Activated gamma-delta T cell treated with Interleukin-2 at 50 U/mL for 16 hours (primary cell): ENCODE data around the gene NLRP5.
A peak's percentile ranks its signal among the peaks of the same experiment; 100 is the strongest.
"Not testable (repeated sequence)": the region's sequence is repeated elsewhere in the genome, so short reads cannot be mapped to it uniquely, and the experiment has no call there.

Source experiments
- DNase-seq: peaks from one replicate; pipeline ENCODE4 v3.0.0-alpha.2; 2020

The NLRP5 gene

GRCh38 chr19:56079609-56080008 lies 93.0 kb downstream of the NLRP5 start:
- DNase-seq, result no peak

DNA sequence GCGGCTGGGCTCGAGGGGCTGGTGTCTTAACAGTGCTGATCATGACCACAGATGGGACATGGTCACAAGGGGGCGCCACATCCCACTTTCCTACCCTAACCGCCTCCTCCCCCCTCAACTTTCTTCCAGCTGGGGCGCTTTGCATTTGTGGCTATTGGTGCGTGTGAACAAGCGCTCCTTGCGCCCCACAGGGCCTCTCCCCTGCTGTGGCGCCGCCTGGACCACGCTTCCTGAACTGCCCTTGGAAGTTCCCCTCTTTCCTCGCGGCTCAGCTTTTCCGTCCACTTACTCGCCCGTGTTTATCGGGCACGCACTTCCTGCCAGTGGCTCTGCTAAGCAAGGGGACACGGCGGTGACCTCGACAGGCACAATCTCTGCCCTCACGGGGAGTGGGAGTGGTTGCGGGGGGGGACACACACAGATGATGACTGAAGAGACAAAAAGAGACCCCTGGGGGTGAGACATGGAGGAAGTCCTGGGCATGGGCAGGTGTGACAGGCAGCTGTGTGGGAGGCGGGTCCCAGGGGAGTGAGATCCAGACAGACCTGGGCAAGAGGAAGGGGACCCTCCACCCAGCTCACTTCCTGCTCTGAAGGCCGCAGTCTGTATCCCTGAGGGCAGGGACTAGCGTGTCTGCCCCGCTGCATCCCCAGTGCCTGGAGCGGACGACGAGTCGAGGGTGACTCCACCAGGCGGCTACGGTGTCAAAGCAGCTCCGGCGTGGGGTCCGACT lies 94.3 kb downstream of the NLRP5 start:
- peak; percentile 65 for DNase-seq

- no peak for DNase-seq
These were observed 97.1 kb downstream of the NLRP5 start for GRCh38 chr19:56083668-56084067.

DNA sequence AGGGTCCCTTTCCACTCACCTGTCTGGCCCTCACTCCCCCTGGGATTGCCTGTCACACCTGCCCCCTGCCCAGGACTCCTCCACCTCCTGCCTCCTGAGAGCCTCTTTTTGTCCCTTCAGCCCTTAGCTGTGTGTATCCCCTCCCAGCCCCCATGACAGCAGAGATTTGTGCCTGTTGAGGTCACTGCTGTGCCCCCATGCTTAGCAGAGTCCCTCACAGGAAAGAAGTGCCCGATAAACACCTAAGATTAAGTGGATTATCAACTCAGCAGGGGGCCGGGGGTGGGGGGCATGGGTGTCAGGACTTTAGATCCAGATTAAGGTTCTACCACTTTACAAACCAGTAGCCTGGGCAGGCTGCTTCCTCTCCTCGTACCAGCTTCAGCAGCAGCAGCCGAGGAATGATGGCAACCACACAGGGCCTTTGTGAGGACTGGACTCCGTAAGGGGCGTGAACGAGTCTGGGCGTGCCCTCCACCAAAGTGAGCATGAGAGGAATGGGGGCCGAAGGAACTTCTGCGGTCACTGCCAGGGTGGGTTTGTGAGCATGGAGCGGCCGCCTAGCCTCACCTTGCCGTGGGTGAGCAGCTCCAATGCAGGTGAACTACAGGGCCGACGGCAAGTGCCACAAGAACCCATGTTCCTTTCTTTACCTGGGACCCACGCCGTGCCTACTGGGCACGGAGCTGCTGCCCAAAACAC lies 98.4 kb downstream of the NLRP5 start:
- no peak for DNase-seq

DNA sequence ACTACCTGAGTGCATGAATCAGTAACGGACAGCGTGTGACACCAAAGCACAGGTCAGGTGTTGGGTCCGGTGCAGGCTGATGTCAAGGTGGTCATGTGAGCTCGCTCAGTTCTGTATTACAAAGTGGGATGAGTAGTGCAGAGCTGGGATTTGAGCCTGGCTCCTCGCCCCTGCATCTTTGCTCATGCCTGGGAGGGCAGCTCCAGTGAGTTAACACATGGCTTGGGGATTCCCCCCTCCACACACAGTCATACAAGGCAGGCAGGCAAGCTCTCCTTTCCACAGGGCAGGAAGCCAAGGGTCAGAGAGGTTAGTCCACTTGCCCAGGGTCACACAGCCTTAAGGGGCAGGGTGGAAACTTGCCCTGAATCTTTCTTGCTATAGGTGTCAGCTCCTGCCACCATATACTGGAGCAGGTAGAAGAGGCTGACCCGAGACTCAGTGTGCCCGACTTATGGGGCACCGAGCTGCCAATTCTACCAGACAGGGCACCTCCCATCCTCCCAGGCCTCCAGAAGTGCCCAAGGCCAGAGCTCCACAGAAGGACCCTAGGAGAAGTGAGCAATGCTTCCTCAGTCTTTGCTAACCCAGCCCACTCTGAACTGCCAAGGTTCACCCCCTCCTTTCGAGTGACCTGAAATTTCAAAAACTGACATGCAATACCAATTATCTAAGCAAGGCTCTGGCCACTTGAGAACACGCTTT lies 99.1 kb downstream of the NLRP5 start:
- no peak for DNase-seq

DNA sequence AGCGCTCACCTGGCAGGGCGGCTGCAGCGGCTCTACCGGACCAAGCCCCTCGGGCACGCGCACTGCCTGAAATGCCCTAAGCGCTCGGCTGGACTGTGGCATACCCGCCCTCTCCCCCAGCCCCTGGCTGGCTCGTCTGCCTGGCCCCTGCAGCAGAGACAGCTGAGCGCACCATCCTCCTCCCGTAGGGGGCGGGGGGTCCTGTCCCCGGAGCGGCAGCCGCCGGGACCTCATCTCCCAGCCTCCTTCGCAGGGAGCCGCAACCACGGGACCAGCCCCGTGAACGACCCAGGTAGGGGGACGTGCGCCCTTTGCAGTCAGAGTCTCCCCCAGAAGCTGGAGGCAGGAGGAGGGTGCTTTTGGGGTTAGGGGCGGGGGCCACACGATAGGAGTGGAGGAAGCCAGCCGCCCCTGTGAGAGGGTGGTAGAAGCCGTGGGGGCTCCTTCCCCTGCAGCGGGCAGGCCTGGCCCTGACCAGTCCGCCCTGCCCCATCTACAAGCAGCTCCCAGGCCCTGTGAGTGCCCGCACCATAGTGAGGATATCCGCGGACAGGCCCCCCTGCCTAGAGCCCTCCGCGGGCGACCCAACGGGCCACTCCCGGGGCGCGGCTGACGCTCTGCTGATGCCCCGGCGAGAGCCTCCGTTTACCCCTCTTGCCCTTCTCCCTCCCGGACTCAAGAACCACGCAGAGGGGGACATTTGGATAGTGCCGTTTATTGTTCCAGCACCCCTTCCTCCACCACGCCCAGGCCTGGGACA lies 100.3 kb downstream of the NLRP5 start:
- DNase-seq, result no peak

DNA sequence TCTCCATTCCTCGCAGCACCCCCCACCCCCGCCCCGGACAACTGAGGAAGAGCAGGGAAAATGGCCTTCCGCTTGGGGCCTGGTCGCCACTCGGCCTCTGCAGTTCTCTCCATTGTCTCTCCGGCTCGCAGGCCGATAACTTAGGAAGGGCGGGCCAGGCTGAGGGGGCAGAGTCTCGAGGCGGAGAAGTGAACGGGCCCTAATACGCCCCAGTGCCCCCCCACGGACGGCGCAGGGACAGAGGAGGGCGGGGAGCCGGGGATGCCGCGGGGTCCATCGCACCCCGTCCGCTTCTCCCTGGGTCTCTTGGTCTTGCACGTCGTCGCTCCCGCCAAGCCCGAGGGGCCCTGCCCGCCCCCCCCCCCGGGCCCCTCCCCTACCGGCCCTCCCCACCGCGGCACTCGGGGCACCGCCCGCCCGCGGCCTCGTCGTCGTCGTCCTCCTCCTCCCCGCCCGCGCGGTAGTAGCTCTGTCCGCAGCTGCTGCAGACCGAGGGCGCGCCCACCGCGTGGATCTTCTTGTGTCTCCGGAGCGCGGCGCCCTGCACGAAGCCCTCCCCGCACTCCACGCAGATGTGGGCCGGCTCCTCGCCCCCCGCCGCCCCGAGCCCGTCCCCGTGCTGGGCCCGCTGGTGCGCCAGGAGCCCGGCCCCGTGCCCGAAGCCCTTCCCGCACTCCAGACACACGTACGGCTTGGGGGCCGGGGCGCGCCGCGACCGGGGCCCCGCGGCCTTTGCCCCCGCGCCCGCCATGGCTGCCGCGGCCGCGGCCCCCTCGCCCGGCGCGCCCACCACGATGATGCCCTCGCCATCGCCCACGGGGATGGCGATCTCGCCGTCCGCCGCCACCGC lies 101.3 kb downstream of the NLRP5 start:
- DNase-seq, result no peak

- DNase-seq, result no peak
These were observed 102.1 kb downstream of the NLRP5 start for GRCh38 chr19:56088497-56089215.

DNA sequence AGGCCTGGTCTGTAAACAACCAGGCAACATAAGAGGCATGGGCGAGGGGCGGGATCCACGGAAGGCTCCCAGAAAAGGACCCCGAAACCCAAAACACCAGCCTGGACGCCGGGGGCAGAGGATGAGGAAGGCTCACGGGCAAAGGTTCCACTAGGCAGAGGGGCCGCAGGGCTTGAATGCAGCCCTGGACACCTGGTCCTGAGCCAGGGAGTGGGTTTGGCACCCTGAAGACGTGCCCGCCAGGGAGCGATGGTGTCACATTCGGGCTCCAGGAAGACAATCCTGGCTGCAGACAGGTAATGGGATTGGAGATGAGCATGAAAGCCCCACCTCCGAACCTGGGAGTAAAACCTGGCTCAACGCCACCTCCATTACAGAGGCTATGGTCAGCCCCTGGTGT lies 102.8 kb downstream of the NLRP5 start:
- DNase-seq, result no peak

GRCh38 chr19:56091066-56091490 lies 104.5 kb downstream of the NLRP5 start:
- DNase-seq, result no peak

- DNase-seq, result no peak
These were observed 105.4 kb downstream of the NLRP5 start for GRCh38 chr19:56091751-56092546.

DNA sequence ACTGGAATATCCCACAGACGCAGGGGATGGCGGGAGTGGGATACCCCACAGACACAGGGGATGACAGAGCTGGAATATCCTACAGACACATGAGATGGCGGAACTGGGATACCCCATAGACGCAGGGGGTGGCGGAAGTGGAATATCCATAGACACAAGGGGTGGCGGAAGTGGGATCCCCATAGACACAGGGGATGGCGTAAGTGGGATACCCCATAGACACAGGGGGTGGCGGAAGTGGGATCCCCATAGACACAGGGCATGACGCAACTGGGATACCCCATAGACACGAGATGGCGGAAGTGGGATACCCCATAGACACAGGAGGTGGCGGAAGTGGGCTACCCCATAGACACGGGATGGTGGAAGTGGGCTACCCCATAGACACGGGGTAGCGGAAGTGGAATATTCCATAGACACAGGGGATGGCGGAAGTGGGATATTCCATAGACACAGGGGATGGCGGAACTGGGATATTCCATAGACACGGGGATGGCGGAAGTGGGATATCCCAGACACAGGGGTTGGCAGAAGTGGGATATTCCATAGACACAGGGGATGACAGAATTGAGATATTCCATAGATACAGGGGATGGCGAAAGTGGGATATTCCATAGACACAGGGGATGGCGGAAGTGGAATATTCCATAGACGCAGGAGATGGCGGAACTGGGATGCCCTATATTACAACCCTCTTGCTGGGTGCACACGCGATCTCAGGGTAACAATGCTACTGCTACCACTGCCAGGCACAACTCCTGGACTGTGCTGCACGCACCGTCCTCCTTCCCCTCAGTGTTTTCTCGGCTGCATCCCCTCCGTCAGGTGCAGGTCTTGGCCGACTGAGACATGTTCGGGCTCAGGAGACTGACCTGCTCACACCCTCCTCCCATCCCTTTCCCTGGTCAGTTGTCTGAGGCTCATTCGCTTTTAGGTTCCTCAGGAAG lies 106.4 kb downstream of the NLRP5 start:
- no peak for DNase-seq

- DNase-seq, result no peak
These were observed 107.9 kb downstream of the NLRP5 start for GRCh38 chr19:56094449-56094848.

- no peak for DNase-seq
These were observed 110.1 kb downstream of the NLRP5 start for GRCh38 chr19:56096665-56097064.

- DNase-seq, result no peak
These were observed 110.7 kb downstream of the NLRP5 start for GRCh38 chr19:56097306-56097705.

- no peak for DNase-seq
These were observed 111.2 kb downstream of the NLRP5 start for GRCh38 chr19:56097776-56098175.

GRCh38 chr19:56098237-56098636 lies 111.7 kb downstream of the NLRP5 start:
- not testable (repeated sequence) for DNase-seq

DNA sequence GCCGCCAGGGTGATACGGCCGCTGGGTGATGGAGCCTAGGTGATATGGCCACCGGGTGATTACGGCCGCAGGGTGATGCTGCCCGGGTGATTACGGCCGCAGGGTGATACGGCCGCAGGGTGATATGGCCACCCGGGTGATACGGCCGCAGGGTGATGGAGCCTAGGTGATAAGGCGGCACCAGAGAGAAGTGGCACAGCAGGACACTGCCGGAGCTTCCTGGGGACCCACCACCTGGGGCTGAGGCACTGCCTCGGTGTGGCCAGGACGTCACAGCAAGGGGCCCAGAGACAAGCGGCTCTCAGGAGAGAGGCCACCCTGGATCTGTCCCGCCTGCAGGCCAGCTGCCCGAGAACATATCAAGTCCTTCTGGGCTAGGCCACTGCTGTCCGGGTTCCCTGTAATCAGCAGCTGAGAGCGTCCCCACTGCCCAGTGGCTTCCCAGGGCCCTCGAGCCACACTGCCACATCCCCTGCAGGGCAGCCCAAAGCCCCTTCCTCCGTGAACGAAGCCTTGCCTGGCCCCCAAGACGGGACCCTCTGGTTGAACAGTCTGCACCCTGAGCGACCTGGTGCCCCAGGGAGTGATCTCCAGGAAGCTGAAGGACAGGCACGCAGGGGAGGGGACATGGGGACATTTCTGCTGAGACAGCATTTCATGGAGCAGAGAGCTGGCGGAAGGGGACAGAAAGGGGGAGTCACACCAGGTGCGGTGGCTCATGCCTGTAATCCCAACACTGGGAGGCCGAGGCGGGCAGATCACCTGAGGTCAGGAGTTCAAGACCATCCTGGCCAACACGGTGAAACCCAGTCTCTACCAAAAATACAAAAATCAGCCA lies 112.4 kb downstream of the NLRP5 start:
- no peak for DNase-seq
